GM21360 (cell line): ENCODE results near the gene SPOCK1.

Experiments
- ATAC-seq: cut with Tn5 transposase; IDR thresholded peaks from one replicate; pipeline ENCODE4 v1.9.1; 2021; ENCODE audit warnings: mild to moderate bottlenecking, moderate library complexity; ENCODE audit not compliant: unreplicated experiment

The SPOCK1 gene

GRCh38 chr5:137366526-137366925, 132.6 kb downstream of the SPOCK1 start:
- no peak for ATAC-seq

- ATAC-seq: no peak
These were observed 133.8 kb downstream of the SPOCK1 start for GRCh38 chr5:137365126-137365865.

- ATAC-seq: no peak
These were observed 137.8 kb downstream of the SPOCK1 start for GRCh38 chr5:137361280-137361679.

GRCh38 chr5:137360607-137361006, 138.5 kb downstream of the SPOCK1 start:
- no peak for ATAC-seq

DNA sequence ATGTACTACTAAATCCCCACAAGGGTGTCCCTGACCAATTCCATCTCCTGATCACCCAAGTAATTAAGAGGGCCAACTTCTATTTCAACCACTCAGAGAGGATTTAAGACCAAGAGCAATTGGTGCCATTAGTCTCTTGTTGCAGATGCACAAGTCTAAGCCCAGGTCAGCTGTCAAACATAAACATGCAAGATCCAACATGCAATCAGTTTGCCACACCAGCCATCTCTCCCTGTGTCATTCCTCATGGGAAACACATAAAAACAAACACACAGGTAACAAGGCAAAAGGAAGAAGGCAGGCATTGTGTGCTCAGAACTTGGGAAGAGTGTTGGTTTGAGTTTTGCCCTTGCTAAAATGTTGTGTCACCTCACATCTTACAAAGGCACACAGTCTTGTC, 139.2 kb downstream of the SPOCK1 start:
- no peak for ATAC-seq

- ATAC-seq: no peak
These were observed 141.7 kb downstream of the SPOCK1 start for GRCh38 chr5:137357436-137357835.

GRCh38 chr5:137356127-137356526, 143.0 kb downstream of the SPOCK1 start:
- ATAC-seq: no peak

- ATAC-seq: no peak
These were observed 143.4 kb downstream of the SPOCK1 start for GRCh38 chr5:137355708-137356107.

DNA sequence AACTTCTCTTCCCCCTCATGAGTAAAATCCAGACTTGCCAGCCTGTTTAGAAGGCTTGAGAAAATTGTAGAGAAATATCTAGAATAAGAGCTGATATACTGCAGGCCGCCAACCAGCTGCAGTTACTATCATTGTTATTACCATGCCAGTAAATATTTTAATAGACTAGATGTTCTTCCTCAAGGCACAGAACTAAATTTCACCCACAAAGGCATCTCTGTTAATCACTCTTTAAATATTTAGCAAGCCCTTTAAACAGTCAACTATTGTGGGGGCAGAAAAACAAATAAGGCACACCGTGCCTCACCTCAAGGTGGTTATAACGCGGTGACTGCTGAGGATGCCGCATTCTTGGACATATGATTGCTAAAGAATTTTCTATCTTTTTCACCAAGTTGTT, 147.0 kb downstream of the SPOCK1 start:
- no peak for ATAC-seq

- ATAC-seq: no peak
These were observed 148.3 kb downstream of the SPOCK1 start for GRCh38 chr5:137350791-137351190.

GRCh38 chr5:137348759-137349158, 150.4 kb downstream of the SPOCK1 start:
- ATAC-seq: no peak

DNA sequence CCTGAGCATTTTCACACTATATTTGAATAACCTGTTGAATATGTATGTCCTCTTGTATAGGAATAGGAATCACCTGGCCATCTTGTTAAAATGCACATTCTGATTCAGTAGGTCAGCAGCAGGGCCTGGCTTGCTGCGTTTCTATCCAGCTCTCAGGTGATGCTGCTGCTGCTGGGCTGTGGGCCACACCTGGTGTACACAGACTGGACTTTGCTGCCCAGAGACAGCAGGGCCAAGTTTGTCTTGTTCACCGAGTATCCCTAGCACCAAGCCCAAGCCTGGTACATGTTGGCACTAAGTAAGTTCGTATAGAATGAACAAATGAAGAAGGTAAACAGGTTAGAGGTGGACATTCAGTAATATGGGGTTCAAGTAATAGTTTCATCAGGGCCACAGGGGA, 151.3 kb downstream of the SPOCK1 start:
- no peak for ATAC-seq

- ATAC-seq: no peak
These were observed 152.8 kb downstream of the SPOCK1 start for GRCh38 chr5:137346281-137346680.

GRCh38 chr5:137345396-137345795, 153.7 kb downstream of the SPOCK1 start:
- ATAC-seq: no peak

GRCh38 chr5:137344723-137345322, 154.3 kb downstream of the SPOCK1 start:
- no peak for ATAC-seq

DNA sequence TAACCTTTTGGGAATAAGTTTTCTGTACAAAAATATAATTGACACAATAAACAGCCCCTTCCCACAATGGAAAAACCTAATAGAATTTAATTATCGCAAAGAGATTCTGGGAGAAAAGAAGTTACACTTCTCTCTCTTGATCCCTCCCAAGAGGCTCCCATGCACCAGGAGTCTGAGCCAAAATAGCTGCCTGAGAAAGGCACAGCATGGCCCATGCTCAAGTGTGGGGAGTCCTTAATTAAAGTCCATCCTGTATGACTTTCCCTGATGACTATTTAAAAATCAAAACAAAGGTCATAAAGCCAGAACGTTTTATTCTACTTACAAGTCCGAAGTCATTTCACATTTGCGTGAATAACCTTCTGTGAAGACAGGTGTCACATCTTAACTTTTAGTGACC, 155.1 kb downstream of the SPOCK1 start:
- no peak for ATAC-seq

DNA sequence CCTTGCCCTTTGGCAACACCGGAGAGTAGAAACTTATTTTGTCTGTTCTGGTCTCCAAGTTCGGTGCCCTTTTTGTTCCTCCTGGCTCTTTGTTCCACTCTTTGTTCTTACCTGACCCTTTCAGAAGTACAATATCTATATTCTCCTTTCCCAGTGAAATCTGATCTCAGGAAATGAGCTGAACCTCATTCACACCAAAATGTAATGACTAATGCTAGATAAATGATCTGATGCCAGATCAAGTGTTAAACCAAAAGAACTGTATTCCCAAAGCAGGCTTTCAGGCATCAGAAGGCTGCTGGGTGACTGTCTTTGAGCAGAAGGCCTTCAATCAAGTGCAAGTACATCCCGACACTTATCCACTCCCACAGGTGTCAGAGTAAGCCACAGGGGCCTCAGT, 156.4 kb downstream of the SPOCK1 start:
- no peak for ATAC-seq

DNA sequence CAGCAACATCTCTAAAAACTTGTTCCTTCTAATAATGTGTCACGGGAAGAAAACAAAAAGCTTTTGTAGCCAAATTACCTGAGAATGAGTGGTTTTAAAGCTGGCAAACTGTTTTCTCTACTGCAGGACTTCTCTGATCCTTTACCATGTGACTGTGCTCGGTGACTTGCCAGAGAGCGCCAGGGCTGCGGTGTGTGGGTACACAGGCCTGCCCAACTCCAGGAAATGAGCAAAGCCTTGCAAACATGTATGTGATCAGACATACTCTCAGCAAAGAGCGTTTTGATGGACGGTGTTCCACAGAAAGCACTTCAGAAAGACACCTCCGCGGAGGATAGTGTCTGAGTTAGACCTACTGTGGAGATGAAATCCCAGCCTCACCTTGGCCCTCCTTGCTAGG, 157.3 kb downstream of the SPOCK1 start:
- ATAC-seq: no peak

DNA sequence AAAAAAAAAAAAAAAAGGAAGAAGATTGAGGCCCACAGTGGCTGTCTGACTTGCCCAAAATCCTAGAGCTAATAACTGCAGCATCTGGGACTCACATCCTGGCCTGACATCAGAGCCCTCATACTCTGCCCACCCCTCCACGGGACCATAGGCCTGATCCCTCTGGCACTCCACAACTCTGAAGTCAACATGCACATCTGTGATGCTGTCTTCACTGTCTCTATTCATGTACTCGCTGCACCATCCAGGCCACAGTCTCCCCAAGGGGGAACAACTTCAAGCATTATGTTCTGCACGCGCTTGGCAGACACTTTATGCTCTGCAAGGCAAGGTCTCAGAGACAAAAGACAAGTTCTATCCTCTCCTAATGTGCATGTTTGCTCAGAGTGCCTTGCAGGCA, 158.2 kb downstream of the SPOCK1 start:
- ATAC-seq: no peak

DNA sequence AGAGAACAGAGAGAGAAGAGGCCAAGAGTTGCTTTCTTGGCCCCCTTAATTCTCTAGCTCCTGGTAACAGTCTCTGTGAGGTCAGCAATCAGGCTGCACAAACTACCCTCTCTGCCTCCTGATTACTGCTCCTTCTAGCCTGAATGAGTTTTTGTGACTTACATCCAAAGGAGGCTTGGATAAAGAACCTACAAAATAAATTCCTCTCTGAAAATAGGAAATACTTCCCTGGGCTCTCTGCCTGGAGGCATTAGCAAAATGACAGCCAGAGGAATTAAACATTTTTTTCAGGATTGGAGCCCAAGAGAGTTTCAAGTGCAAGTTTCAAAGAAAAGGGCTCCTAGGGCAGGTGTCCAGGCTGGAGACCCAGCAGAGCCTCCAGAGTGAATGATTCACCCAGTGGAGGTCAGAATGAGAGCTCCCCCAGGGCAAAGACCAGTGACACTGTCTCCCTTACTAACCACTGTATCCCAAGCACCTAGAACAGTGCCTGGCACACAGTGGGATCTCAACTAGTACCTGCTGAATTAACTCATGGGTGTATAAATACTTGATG, 162.5 kb downstream of the SPOCK1 start:
- ATAC-seq: no peak

- ATAC-seq: no peak
These were observed 163.0 kb downstream of the SPOCK1 start for GRCh38 chr5:137336161-137336560.

- ATAC-seq: no peak
These were observed 163.6 kb downstream of the SPOCK1 start for GRCh38 chr5:137335493-137335892.
